Kidney glomerular epithelial cell (primary cell): ENCODE measurements around the gene ANKRD33.

Experiments used
- DNase-seq: peaks from one replicate; lab custom pipeline; 2025; lab: John Stamatoyannopoulos, UW

Gene ANKRD33, protein sequence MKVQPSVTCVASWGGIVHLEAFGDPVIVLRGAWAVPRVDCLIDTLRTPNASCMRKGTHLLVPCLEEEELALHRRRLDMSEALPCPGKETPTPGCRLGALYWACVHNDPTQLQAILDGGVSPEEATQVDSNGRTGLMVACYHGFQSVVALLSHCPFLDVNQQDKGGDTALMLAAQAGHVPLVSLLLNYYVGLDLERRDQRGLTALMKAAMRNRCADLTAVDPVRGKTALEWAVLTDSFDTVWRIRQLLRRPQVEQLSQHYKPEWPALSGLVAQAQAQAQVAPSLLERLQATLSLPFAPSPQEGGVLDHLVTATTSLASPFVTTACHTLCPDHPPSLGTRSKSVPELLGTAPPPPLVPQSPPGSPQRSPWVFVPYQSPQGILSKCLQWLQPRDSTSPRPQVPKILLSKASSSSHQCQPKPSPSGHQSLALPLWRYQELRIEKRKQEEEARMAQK

DNA sequence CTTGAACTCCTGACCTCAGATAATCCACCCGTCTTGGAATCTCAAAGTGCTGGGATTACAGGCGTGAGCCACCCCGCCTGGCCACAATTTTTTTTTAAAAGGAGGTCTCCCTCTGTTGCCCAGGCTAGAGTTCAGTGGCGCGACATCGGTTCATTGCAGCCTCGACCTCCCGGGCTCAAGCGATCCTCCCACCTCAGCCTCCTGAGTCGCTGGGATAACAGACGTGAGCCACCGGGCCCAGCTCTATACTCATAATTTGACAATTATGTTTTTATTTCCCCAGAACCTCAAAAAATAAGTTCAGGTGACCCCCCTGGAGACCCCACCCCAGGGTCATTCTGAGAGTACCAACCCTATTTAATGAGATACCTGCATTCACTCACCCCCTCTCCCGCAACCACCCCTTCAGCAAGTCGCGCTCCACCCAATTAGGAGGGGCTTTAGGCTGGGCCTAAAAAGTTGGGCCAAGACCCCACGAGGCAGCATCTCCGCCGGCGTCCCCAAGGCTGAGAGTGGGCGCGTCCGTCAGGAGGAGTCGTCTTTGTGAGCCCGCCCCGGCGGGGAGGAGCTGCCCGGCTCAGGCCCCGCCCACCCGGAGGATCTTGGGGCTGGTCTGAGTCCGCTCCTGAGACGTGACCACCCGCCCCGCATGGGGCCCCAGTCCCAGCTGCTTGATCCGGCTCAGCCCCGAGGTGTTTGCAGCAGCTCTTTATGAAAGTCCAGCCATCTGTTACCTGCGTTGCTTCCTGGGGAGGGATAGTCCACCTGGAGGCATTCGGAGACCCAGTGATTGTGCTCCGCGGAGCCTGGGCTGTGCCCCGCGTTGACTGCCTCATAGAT lies at the start of gene ANKRD33:
ANKRD33 (plus strand) TSS at position 628 of the 840 bp plus-strand sequence; CDS start at position 712, 84 bp downstream.
- no peak for DNase-seq

DNA sequence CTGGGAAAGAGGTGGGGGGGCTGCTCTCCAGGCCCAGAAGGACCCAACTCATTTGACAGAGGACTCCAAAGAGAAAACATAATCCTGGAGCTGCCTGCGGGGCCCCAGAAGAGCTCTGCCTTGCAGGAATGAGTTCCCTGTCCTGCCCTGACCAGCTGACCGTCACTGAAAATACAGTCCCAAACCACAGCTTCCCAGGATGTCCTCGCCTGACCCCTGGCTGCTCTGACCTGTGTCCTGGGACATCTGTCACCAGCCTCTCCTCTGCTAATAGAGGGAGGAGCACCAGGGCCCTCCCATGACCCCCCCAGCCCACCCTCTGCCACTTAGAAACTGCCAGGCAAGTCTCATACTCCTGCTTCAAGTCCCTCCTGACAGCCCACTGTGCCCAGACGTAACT lies 49.1 kb upstream of the ANKRD33 start:
- DNase-seq: no peak

DNA sequence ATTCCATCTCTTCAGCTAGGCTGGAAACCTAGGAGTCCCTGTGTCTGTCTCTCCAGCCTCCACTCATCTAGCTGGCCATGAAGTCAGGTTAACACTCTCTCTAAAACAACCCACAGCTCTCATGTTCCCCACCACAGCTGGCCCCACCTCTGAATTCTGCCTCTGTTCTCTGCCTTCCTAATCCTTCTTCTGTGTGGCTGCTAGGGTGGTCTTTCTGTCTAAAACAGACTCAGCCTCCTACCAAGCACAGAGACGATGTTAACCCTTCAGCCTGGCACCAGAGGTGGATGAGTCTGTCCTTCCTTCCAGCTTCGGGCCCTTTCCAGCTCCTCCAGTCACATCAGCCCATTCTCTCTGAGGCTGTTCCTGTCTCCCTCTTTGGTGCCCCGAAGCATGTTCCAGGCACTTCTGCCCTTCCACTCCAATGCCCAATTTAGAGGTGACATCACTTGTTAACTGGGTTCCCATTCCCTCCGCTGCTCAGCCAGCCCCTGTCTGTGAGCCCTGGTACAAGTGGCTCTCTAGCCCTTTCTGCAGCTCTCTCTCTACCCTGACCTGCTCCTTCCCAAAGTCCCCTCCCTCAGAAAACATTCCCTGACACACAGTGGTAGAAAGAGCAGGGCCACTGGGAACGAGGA lies 48.5 kb upstream of the ANKRD33 start:
- no peak for DNase-seq

DNA sequence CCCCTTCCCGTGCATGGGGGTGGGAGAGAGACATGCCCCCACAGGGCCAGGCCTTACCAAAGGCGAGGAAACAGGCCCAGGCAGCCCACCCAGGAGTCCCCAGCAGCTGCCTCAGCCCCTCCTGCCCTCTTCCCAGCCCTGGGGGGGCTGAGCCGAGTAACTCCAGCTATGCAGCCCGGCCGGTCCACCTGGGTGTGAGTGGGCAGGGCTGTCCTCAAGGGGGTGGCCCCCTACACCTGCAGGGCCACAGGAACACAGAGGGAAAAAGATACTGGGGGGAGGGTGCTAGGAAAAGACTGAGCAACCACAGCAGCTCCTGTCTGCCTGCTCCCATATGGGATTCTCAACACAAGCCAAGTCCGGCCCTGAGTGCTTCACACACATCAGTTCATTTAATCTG lies 46.9 kb upstream of the ANKRD33 start:
- no peak for DNase-seq

DNA sequence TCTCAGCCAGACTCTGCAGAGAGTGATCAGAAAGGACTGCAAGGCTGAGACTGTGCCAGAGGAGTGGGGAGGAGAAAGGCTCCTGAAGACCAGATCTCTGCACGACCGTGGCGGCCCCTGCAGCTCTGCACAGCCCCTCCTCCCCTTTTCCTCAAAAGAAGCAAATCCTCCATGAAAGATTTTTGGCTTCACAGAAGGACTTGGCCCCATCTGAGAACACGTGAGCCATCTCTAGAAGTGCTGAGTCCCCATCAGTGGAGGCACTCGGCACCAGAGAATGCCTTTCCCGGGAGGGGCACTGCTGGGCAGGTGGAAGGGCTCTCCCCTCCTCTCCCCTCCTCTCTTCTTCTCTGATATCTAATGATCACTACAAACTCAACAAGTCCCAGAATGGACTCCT lies 46.2 kb upstream of the ANKRD33 start:
- no peak for DNase-seq

DNA sequence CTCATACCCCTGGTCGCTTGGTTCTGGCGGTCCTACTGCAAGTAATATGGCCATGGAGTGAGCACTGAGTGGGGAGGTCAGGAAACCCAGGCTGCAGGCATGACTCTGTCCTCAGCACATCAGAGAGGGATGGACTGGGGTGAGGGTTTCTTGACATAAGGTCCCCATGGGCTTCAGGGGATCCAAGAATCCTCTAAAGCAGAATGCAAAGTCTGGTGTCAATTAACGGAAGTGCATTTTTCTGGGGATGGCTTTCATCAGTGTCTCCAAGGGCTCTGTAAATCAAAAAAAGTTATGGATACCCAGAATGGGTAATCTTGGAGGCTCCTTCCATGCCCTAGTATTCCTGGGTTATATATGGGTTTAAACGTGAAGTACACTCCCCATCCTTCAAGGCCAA lies 43.0 kb upstream of the ANKRD33 start:
- DNase-seq: no peak

DNA sequence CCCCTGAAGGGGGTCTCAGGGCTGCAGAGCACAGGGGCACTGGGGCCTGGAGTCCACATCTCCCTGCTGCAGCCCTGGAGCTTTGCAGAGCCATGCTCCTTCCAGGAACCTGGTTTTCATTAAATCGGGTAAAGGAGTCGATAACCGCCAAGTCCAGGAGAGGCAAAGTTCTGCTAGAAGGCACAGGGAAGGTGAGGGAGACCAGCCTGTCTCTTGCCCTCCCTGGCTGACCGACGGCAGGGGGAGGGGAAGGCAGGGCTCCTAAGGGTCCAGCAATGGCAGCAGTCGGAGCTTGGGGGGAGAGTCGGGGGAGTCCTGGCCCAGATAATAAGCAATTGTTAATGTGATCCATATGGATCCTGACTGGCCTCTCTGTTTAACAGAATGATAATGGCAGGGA lies 42.4 kb upstream of the ANKRD33 start:
- DNase-seq: no peak

DNA sequence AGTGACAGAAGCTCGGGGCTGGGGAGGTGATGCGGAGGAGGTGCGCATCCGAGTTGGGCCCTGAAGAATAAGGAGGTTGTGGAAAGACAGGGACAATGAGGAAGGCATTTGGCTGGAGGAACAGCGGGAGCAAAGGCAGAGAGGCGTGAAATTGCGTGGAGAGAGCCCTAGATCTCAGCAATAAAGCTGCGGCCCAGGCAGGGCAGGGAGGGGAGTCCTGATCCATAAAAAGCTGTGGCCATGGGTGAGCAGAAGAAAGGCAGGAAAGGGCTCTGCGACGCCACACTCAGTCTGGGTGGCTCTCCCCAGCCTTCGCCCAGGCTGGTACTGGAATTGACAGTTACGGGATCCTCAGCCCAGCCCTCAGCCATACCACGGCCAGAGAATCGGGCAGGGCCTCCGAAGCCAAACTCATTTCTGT lies 41.6 kb upstream of the ANKRD33 start:
- DNase-seq: no peak

DNA sequence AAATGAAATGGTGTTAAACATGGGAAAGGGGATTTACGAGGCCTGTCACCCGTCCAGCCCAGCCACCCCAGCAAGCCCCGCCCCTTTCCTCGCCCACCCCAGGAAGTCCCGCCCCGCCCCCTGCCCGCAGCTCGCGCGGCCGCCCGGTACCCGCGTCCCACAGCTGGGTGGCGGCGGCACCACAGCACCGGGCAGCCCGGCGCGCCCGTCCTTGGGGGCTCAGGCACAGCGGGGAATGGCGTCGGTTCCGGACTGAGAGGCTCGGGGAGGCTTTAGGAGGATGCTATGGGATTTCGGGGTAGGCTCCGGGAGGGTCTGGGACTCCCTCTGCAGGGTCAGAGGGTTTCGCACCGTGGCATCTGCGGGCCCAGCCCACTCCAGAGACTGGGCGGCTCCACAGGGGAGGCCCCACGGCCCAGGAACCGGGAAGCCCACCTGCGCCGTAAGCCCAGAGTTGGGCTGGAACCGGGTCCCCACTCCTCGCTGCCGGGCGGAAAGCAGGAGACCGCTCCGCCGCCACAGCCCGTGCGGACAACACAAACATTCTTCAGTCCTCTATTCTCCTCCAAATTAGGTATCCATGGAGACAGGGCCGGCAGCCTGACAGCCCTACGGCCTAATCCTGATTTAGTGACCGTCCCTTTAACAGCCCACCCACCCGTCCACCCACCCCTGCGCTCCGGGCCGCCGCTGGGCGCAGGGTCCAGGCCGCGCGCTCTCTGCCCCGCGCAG lies 40.8 kb upstream of the ANKRD33 start:
- no peak for DNase-seq

DNA sequence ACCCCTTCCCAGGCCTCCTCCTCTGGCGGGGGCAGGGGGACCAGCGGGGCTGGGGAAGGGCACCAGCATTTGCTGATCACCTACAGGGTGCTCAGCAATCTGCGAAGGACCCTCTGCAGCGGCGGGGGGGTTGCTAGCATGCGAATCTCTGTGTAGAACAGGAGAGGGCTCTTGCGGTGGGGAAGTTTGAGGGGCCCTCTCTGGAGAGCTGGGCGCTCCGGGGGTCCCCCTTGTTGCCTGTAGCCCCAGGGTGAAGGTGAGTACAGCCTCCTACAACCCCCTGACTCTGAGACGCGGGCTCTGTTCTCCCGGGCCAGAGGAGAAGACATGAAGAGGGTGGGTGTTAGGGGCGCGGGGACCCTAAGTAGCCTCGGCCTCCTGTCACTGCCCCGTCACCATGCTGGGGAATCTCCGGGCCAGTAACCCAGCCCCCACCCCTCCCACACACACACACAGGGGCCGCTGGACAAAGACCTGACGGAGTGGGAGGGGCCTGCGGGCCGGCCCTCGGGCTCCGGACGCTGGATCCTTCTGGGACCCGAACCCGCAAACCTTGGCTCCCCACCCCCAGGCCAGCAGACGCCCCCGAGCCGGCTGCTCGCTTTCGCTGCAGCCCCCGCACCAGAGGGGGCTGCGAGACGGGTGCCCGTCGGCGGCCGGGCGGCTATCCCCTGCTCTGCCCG lies 40.1 kb upstream of the ANKRD33 start:
- DNase-seq: no peak

DNA sequence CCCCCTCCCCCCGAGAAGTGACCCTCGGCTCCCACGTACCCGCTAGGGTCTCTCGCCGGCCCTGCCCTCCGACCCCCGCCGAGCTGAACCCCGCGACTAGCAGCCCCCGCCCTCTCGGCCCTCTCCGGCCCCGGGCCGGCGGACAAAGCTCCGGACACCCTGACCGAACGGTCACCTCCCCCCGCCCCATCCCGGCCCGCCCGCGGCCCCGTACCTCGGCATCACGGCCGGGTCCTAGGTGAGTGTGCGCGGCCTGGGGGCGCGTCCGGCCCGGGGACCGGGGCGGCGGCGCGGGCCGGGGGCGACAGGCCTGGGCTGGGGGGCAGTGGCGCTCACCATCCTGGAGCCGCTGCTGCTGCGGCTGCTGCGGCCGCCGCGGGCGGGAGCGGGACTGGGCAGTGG lies 39.6 kb upstream of the ANKRD33 start, which contains the start of gene FIGNL2:
FIGNL2 (minus strand) TSS at position 393 of the 402 bp plus-strand sequence. CDS start 26,305 bp downstream, outside the sequence.
- DNase-seq: no peak

DNA sequence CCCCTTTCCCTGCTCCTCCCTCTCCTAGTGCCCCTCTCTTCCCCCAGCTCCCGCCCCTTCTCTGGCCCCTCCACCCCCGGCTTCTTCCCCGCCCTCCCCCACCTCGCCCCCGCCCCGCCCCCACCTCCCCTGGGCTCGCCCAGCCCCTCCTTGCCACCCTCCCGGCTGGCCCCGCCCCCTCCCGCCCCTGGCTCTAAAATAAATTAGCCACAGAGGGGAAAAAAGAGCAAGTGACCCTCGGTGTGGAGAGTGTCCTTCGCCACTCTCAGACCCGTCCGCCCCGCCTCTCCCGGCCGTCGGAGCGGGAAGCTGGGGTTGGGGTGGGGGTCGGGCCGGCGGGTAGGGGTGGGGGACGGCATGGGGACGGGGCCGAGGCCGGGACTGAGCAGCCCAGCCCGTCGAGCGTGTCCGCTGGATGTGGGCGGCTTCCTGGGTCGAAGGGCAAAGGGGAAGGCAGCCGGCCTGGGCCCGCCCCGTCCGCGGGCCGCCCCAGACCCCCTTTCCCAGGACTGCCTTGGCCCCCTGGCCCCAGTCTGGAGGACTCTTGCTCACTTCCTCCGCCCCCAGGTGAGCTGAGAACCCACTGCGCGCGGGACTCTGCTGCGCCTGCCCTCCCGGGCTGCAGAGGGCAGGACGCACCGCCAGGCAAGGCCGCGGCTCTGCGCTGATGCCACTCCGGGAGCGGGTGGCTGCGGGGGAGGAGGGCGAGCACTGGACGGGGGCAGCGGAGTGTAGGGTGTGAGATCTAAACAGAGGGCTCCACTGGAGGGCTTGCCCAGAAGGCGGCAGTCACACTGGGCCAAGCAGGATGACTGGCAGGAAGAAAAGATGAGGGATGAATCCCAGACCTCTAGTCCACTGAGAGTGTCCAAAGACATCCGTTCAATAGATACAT lies 38.8 kb upstream of the ANKRD33 start:
- DNase-seq: no peak

DNA sequence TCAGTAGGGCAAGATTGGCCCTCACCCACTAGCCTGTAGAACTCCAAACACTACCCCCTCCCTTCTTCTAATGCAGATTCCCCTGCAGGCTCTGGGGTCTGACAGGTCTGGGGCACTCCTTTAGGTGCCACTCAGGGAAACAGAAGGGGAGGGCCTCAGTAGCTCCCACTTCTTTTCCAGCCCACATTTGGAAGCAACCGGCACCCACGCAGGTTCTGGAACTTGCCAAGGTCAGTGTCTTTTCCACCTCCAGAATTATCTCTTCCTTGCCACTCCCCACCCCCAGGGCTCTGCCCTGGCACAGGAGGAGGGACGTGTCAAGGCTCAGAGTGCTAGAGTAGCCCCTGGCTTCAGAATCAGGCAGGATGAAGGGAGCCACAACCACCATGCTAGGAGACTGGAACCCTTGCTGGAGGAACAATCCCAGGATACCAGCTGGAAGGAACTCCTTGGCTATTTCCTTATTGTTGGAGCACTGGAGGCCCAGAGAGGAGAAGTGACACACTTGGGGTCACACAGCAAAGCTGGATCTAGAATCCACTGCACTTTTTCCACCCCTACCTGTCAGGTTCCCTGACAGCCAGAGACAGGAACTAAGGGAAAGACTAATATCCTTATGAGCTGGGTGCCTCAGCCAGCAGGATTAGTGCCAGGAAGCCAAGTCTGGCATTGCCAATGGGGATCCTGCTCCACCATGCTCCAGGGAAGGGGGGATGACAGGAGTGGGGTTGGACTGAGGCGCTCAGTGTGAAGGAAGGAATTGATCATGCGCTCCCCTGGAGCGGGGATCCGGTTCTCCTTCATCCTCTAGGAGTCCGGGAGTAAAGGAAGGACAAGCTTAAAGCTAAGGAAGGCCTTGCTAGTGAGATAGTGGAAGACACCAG lies 37.6 kb upstream of the ANKRD33 start:
- DNase-seq: no peak

DNA sequence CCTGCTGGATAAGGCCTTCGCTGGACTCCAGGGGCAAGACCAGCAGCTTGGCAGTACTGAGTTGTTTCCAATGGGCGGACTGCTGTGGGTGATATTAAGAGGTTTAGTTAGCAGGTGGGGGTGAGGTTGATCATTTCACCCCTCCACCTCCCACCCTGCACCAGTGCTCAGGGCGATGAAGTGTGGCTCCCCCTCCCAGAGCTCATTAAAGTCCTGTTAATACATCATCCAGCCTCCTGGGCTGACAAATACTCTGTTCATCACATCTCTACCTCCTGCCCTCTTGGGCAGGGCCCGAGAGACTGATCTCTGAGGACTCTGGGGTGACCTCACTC lies 37.0 kb upstream of the ANKRD33 start:
- no peak for DNase-seq

DNA sequence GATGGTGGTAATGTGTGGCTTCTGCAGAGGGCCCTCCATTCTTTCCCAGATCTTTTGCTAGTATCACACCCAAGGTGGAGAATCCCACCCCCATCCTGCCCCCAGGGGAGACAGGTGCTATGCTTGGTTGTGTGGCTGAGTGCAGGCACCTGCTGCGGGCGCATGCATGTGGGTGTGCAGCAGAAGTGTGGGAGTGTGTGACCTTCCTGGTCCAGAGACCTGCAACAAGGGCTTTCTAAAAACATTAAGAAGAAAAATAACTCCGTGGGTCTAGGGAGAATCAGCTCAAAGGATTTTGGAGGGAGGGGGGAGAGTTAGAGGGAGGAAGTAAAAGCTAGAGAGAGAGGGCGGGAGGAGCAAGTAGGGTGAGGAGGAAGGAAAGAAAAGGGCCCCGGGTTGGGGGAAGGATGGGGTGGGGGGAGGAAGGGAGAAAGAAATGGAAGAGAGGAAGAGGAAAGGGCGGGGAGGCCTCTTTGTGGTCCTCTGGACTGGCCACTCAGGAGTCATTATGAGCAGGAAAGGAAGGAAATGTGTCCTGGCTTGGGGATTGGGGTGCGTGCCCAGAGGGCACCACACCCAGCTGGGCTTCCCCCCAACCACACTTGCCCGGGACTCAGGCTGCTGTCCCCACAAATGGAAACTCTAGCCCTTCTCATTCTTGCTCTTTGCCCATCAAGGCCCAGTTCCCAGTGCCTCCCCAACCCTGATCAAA lies 36.3 kb upstream of the ANKRD33 start:
- no peak for DNase-seq

DNA sequence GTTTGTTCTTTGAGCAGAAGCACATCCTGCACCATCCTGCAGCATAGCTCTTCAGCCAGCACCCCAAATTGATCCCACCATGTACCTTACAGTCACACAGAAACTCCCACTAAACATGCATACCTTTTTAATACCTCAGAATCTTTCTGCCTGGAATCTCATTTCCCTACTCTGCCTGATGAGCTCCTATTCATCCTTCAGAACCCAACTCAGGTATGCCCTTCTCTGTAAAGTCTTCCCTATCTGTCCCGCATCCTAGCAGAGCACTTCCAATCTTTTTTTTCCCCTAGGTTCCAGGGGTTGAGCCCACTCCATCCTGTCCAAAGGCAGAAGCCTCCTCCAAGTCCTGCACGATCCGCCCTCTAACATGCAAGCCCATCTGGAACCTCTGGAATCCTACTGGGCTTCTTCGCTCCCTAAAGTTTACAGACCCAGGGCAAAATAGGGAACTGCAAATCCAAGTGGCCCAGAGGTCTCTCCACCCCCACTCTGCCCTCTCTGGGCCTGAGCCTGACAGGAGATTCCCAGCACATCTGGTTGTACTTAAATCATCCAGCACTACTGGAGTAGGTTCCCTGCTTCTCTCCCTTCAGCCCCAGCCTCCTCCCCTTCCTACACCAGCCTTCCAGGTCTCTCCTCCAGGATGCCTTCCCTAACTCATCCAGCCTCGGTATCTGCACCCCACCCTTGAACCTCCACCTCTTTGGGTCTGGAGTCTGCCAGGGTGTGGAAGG lies 35.3 kb upstream of the ANKRD33 start:
- DNase-seq: no peak

DNA sequence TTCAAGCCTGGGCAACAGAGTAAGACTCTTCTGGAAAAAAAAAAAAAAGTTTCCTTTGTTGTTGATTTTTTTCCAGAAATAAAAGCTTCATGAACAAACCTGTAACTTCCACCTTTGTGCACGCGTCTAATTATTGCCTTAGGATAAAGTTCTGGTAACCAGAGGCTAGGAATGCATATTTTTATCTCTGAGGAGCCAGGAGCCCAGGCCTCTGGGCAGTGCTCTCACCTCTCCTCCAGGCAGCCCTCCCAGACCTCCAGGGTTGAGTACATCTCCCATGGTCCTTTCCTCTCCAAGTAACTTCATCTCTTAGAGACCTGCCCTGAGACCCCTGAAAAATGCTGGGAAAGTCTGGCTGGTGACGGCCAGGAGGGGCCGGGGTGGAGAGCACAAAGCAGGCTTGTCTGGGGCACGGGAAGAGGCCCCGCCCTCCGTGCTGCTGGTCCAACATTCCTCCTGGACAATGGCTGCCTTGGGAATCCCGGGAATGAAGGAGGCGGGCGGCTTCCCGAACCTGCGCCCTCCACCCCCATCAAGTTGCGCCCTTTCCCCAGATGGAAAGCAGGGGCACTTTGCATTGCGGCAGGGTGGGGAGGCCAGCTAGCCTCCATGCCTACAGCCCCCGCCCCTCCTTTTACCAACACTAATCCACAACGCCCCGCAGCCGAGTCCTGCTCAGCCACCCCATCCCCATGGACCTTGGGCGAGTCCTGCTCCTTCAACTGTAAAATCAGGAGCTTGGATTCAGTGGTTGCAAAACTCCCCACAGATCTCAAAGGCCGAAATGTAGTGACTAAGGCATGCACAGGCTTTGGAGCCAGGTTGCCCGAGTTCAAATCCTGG lies 32.1 kb upstream of the ANKRD33 start:
- peak; percentile 48 for DNase-seq
